ENCODE data around the gene SYTL5. TPM values are rescaled to one million over a fixed set of nuclear protein-coding genes. Genes with fewer than 3 reads are reported as not detected.

SYTL5 gene
- total and polyA plus RNA-seq, 2 experiments from 2014 or later: 0.23 to 0.35 TPM

DNA sequence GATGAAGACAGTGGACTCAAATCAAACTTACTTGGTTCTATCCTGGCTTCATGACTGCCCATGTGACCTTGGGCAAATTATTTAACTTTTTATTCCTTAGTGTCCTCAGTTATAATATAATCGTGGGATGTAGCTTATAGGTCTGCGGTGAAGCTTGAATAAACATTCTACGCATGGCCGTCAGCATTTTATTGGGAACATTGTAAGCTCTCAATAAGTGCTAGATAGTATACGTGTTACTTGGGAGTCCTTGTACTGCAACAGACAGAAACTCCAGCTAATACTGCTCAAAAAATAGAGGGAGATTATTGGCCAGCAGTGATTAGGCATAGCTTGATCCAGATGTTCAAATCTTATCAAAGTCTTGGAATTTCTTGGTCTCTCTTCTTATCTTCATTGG, 104.8 kb downstream of the SYTL5 start:
- Histone ChIP-seq H3K36me3 (ENCODE audit: insufficient read depth) (no peaks in the 10 kb centered on the region), H3K4me3 (no peak overlapping the region), H3K9me2 (ENCODE audit: insufficient read depth) (no peaks in the 10 kb centered on the region), H2AFZ (no peak overlapping the region), H3K79me2 (replicated peaks; ENCODE audit: insufficient read depth) (no peaks in the 10 kb centered on the region), H3K4me1 (ENCODE audit: insufficient read depth) (no peaks in the 10 kb centered on the region), H4K20me1 (replicated peaks; ENCODE audit: insufficient read depth) (no peaks in the 10 kb centered on the region), H3K27ac (ENCODE audit: low read depth) (no peak overlapping the region), H3K4me2 (no peak overlapping the region), H3K27me3 (ENCODE audit: insufficient read depth) (no peaks in the 10 kb centered on the region), H3F3A (replicated peaks; ENCODE audit: low read depth) (no peaks in the 10 kb centered on the region)
- H3K9me3 Mint-ChIP-seq: no peaks in the 10 kb centered on the region; the same call in 2 of the 3 replicates
- H3K27ac Mint-ChIP-seq: no peak overlapping the region
- TF ChIP-seq, protein P1, sequence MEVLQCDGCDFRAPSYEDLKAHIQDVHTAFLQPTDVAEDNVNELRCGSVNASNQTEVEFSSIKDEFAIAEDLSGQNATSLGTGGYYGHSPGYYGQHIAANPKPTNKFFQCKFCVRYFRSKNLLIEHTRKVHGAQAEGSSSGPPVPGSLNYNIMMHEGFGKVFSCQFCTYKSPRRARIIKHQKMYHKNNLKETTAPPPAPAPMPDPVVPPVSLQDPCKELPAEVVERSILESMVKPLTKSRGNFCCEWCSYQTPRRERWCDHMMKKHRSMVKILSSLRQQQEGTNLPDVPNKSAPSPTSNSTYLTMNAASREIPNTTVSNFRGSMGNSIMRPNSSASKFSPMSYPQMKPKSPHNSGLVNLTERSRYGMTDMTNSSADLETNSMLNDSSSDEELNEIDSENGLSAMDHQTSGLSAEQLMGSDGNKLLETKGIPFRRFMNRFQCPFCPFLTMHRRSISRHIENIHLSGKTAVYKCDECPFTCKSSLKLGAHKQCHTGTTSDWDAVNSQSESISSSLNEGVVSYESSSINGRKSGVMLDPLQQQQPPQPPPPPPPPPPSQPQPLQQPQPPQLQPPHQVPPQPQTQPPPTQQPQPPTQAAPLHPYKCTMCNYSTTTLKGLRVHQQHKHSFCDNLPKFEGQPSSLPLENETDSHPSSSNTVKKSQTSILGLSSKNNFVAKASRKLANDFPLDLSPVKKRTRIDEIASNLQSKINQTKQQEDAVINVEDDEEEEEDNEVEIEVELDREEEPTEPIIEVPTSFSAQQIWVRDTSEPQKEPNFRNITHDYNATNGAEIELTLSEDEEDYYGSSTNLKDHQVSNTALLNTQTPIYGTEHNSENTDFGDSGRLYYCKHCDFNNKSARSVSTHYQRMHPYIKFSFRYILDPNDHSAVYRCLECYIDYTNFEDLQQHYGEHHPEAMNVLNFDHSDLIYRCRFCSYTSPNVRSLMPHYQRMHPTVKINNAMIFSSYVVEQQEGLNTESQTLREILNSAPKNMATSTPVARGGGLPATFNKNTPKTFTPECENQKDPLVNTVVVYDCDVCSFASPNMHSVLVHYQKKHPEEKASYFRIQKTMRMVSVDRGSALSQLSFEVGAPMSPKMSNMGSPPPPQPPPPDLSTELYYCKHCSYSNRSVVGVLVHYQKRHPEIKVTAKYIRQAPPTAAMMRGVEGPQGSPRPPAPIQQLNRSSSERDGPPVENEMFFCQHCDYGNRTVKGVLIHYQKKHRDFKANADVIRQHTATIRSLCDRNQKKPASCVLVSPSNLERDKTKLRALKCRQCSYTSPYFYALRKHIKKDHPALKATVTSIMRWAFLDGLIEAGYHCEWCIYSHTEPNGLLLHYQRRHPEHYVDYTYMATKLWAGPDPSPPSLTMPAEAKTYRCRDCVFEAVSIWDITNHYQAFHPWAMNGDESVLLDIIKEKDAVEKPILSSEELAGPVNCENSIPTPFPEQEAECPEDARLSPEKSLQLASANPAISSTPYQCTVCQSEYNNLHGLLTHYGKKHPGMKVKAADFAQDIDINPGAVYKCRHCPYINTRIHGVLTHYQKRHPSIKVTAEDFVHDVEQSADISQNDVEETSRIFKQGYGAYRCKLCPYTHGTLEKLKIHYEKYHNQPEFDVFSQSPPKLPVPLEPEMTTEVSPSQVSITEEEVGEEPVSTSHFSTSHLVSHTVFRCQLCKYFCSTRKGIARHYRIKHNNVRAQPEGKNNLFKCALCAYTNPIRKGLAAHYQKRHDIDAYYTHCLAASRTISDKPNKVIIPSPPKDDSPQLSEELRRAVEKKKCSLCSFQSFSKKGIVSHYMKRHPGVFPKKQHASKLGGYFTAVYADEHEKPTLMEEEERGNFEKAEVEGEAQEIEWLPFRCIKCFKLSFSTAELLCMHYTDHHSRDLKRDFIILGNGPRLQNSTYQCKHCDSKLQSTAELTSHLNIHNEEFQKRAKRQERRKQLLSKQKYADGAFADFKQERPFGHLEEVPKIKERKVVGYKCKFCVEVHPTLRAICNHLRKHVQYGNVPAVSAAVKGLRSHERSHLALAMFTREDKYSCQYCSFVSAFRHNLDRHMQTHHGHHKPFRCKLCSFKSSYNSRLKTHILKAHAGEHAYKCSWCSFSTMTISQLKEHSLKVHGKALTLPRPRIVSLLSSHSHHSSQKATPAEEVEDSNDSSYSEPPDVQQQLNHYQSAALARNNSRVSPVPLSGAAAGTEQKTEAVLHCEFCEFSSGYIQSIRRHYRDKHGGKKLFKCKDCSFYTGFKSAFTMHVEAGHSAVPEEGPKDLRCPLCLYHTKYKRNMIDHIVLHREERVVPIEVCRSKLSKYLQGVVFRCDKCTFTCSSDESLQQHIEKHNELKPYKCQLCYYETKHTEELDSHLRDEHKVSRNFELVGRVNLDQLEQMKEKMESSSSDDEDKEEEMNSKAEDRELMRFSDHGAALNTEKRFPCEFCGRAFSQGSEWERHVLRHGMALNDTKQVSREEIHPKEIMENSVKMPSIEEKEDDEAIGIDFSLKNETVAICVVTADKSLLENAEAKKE (CRISPR knock-in tag; IDR thresholded peaks at IDR 0.05): no peak
- TF ChIP-seq, protein P2, sequence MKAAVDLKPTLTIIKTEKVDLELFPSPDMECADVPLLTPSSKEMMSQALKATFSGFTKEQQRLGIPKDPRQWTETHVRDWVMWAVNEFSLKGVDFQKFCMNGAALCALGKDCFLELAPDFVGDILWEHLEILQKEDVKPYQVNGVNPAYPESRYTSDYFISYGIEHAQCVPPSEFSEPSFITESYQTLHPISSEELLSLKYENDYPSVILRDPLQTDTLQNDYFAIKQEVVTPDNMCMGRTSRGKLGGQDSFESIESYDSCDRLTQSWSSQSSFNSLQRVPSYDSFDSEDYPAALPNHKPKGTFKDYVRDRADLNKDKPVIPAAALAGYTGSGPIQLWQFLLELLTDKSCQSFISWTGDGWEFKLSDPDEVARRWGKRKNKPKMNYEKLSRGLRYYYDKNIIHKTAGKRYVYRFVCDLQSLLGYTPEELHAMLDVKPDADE (IDR thresholded peaks at IDR 0.05): no peak
- H3K36me3 Mint-ChIP-seq (ENCODE audit: low read depth): no peaks in the 10 kb centered on the region
- DNase-seq (ENCODE audit: low spot score) (no peak), ATAC-seq (no peak)
- H3K4me3 Mint-ChIP-seq: no peak overlapping the region
- H3K4me1 Mint-ChIP-seq: peaks cover 7% of the 10 kb centered on the region; the same call in 2 of the 3 replicates
- no peaks in the 10 kb centered on the region for H3K27me3 Mint-ChIP-seq (ENCODE audit: insufficient read depth, low read depth, poor library complexity)

DNA sequence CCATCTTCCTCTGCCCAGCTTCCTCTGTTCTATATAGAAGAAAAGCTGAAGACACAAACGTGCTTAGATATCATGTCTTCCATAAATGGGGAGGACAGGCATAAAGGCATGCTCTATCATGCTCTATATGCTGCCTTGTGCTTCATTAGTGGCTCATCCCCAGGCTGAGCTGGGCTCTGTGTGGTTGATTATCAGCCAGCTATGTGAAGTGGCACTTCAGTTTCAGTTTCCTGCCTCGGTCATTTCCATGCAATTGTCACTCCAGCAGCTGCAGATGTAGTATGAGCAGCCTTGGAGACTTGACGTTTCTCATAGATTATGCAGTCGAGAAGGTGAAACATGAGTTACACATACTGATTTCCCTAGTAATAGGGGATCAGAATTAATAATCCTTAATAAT, 106.2 kb downstream of the SYTL5 start:
- Histone ChIP-seq H3K79me2 (replicated peaks; ENCODE audit: insufficient read depth) (no peaks in the 10 kb centered on the region), H3K27me3 (ENCODE audit: insufficient read depth) (no peaks in the 10 kb centered on the region), H2AFZ (no peak overlapping the region), H3K4me2 (no peak overlapping the region), H3K4me3 (no peak overlapping the region), H3K4me1 (ENCODE audit: insufficient read depth) (no peaks in the 10 kb centered on the region), H3K27ac (ENCODE audit: low read depth) (no peak overlapping the region), H3K36me3 (ENCODE audit: insufficient read depth) (no peaks in the 10 kb centered on the region), H4K20me1 (replicated peaks; ENCODE audit: insufficient read depth) (no peaks in the 10 kb centered on the region), H3K9me2 (ENCODE audit: insufficient read depth) (no peaks in the 10 kb centered on the region), H3F3A (replicated peaks; ENCODE audit: low read depth) (no peaks in the 10 kb centered on the region)
- no peak overlapping the region for H3K27ac Mint-ChIP-seq
- H3K36me3 Mint-ChIP-seq (ENCODE audit: low read depth): no peaks in the 10 kb centered on the region
- no peak overlapping the region for H3K4me3 Mint-ChIP-seq
- ATAC-seq (no peak), DNase-seq (ENCODE audit: low spot score) (no peak)
- TF ChIP-seq JUNB (IDR thresholded peaks at IDR 0.05; ENCODE audit: unreplicated experiment) (no peak), STAT1 (IDR thresholded peaks at IDR 0.05; ENCODE audit: unreplicated experiment) (no peak), ZNF331 (CRISPR knock-in tag; IDR thresholded peaks at IDR 0.05; ENCODE audit: low read depth) (no peak), CREB1 (CRISPR knock-in tag; IDR thresholded peaks at IDR 0.05; ENCODE audit: low read depth) (no peak), POLR2AphosphoS5 (IDR thresholded peaks at IDR 0.05; ENCODE audit: low read depth) (no peak), NANOG (IDR thresholded peaks at IDR 0.05; ENCODE audit: borderline replicate concordance) (no peak), EZH2phosphoT487 (IDR thresholded peaks at IDR 0.05; ENCODE audit: unreplicated experiment) (no peak)
- TF ChIP-seq, protein P2 (IDR thresholded peaks at IDR 0.05): no peak
- H3K27me3 Mint-ChIP-seq (ENCODE audit: insufficient read depth, low read depth, poor library complexity): no peaks in the 10 kb centered on the region
- no peaks in the 10 kb centered on the region; the same call in 2 of the 3 replicates for H3K9me3 Mint-ChIP-seq
- no peaks in the 10 kb centered on the region for H3K4me1 Mint-ChIP-seq

Data from GM23338 (cell line).